Amygdala (tissue), 56 donors: ENCODE measurements around the gene A2M.
A peak's percentile ranks its signal among the peaks of the same experiment; 100 is the strongest.
"Not testable (repeated sequence)": the region's sequence is repeated elsewhere in the genome, so short reads cannot be mapped to it uniquely, and the experiment has no call there.

ENCODE experiments used
- DNase-seq, 56 donors: peaks; one replicate each; lab custom pipeline; 2025; lab: John Stamatoyannopoulos, UW

Gene A2M

DNA sequence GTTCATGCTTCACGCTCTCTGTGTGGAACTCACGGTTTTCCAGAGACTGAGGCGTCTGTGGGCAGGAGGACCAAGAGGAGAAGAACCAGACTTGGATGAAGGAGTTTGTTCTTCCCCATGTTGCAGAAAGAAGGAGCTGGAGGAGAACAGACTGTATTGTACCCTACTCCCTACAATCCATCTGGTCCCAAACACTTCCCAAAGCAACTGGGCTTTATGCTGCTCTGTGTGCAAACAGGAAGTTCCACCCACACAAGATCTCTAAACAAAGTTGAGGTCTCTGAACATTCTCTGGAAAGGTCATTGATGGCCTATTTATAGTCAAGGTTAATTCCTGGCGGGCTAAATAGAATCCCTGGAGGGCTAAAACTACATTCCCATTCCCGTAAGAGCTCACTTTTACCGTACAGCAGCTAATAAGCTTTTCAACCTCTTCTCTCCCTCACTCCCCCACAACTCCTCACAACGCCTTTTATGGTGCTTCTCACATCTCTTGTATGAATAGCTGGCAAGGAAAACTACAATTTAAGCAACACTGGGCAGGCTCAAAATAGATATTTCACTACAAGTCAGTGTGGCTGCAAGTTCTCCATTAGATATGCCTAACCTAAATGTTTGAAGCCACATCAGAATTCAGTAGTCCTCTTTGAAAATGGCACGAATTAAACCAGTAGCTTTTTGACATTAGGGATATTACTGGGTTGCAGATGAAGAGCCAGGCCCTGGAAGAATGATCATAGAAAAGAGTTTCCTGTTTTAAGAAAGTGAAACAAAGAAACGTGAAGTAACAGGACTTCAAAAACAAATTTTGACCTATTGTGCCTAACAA is at the start of gene A2M:
A2M (minus strand) TSS at position 189 of the 829 bp plus-strand sequence; CDS start at position 119, 70 bp downstream.
- DNase-seq = peak in 3 of 56 donors; percentile 13 to 31 (median 25)

DNA sequence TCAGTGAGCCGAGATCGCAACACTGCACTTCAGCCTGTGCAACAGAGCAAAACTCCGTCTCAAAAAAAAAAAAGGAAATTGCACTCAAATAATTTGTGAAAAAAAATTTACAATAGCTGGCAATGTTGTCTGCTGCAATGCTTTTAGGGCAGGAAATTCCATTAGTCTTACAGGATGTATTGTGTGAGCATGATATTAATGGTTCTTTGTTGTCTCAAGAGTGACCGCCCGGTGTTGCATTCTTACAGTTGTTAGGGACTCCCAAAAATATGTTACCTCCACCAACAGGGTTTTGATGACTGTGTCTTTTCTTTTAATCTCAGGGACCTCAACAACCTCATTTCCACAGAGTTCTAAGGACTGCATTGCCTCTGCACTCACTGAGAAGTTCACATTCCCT is 47.7 kb upstream of the A2M start:
- no peak for DNase-seq

DNA sequence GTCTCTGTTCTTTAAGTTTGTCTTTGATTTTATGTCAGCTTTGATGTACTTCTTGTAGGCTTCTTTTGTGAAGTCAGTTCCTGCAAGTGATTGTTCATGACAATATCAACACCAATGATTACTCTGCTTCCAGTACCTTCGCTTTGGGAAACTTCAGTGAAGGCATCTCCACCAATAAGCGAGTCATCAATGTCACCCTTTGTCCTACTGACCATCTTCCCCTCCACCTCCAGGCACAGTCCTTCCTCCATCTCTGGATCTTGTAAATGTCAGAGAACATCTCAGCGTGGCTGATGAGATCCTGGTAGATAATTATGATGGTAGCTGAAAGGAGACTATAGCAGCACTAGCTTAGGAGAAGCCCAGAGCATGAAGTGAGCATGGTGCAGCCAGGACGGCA is 40.4 kb upstream of the A2M start:
- DNase-seq = no peak

DNA sequence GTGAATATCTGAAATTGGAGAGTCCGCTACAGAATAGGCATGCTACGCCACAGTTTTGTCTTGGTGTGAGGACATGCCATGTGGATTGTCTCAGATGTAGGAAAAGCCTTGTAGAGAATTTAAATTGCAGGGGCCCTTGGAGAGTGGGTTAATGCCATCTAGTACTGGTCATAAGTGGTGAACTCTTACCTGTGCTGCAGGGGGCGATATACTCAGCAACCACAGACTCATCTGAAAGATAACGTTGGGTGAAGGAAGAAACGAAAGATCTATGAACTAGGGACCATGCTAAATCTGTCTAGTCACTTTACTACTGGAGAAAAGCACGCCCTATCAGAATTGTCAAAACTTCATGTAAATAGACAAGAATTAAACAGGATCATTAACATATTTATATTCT is 33.7 kb upstream of the A2M start:
- no peak for DNase-seq

GRCh38 chr12:9148926-9149325 is 33.2 kb upstream of the A2M start:
- DNase-seq = no peak

DNA sequence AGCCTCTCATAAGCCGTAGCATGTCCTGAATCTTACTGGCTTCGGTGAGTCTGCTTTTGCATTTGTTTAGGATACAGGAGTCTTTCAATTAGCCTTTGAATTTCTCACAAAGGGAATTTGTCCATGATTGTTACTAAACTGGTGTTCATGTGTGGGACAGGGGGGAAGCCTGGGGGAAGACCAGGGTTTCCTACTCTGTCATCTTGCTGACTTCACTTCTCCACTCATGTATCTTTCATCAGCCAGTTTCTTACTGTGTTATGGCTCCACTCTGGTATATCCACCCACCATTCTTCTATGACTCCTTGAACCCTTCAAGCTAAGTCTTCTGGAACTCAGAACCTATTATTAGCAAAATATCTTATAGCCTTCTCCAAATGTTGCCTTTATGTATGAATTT is 31.7 kb upstream of the A2M start:
- DNase-seq = no peak

DNA sequence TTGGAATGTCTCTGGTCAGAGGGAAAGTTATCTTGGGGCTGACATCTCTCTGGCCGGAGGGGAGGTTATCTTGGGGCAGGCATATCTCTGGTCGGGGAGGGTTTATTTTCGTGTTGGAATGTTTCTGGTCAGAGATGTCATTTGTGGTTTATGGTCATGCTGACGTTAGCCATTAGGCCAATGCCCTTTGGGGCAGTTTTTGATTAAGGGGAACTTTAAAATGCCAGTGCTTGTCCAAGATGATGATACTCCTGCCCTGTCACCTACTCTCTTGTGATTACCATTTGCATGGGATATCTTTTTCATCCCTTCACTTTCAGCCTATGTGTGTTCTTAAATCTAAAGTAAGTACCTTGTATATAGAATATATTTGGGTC is 29.0 kb upstream of the A2M start:
- no peak for DNase-seq

DNA sequence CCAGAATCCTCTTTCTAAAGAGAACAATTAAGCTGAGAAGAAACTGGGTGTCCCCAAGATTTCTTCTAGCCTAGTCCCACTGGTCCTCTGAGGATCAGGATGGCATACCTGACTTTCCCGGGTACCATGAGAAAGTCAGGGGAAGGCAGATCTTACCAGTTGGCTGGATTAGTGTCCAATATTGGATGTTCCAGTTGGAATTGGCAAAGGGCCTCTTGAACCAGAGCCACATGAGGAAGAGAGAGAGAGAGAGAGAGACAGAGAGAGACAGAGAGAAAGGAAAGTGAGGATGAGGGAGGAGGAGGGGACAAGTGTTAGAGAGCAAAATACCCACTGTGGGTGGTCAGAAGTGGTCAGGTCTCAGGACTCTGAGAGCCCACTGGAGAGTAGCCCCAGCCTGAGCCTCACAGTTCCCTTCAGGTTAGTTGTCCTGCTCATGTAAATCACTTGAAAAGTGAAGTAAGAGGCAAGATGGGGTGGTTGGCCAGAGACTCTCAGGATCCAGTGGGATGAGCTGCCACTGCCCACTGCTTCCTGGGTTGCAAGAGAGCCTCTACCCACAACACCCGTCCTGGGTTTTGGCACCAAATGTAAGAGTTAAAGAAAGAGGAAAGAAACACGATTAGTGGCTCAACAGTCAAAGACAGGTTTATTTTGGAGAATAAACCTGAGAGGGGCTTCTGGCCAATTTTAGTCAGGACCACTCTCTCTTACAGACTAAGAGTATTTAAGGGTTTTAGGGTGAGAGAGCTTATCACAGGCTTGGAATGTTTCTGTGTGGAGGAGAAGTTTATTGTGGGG is 28.4 kb upstream of the A2M start:
- DNase-seq = no peak

GRCh38 chr12:9143137-9143536 is 27.4 kb upstream of the A2M start:
- no peak for DNase-seq

GRCh38 chr12:9139588-9140290 is 24.0 kb upstream of the A2M start:
- not testable (repeated sequence) for DNase-seq

DNA sequence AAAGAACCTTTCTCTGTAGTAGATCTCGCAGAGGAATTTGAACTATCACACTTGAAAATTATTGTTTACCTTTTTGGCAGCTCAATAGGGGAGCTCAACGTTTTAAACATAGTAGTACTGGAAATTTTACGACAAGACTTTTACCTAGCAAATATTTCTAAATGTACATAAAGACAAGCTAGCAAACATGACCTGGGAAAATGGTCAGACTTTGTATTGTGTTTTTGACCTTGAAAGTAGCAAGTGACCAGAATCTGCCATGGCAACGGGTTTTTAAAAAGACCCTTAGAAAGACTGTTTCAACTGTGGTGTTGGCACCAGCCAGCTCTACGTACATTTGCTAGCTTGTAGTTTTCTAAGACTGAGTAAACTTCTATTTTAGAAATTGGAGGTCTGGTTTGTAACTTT is 20.2 kb upstream of the A2M start:
- no peak for DNase-seq

DNA sequence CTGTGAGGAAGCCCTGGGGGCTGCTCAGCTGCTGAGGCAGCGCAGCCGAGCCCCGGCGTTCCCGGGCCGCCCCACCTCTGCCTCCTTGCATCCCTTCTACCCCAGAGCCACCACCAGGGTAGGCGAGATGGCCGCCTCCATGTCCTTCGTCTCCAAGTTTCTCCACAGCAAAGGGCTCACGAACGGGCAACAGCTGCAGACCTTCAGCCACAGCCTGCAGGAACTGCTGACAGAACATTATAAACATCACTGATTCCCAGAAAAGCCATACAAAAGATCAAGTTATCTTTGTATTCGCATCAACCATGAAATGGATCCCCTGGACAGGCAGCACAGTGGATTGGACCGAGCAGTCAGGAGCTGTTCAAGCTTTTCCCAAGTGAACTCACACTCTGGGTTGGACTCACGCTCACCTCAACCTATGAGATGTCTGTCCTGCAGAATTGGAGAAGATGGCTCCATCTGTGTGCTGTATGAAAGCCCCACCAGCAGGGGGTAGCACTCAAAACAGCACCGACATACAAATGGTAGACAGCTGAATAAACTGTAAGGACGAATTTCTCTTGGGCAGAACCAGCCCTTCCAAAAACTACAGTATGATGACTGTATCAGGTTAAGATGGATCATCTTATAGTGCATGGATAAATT is 19.4 kb upstream of the A2M start:
- no peak for DNase-seq

- DNase-seq = no peak
Measured at GRCh38 chr12:9133216-9133916, 17.6 kb upstream of the A2M start.

DNA sequence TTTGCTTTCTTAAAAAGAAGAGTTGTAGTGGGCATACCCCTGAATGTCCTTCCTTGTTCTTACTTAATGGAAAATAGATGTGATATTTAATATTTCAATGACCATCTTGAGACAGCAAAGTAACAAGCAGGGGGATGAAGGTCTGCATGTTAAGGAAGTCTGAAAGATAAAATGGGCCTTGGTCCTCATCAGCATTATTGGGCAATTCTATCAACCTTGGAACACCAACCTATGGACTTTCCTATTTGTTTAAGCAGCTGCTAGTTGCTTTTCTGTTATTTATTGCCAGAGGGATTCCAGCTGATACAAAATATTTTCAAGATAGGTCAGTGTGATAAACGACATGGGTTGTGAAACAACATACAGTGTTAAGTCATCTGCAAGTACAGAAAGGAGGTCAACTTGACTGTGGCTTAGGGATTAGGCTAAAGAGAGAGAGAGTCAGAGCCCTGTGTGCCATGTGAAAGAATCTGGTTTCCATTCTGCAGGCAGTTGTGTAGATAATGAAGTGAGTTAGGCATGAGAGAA is 16.4 kb upstream of the A2M start:
- DNase-seq = no peak

DNA sequence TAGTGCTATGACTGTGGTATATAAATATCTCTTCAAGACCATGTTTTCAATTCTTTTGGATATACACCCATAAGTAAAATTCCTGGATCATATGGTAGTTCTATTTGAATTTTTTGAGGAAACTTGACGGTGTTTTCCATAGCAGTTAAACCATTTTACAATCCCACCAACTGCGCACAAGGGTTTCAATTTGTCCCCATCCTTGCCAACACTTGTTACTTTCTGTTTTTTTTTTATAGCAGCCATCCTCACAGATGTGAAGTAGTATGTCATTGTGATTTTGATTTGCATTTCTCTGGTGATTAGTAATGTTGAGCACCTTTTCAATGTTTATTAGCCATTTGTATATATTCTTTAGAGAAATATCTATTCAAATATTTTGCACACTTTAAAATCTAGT is 14.5 kb upstream of the A2M start:
- no peak for DNase-seq

- DNase-seq = no peak
Measured at GRCh38 chr12:9127936-9128663, 12.4 kb upstream of the A2M start.

DNA sequence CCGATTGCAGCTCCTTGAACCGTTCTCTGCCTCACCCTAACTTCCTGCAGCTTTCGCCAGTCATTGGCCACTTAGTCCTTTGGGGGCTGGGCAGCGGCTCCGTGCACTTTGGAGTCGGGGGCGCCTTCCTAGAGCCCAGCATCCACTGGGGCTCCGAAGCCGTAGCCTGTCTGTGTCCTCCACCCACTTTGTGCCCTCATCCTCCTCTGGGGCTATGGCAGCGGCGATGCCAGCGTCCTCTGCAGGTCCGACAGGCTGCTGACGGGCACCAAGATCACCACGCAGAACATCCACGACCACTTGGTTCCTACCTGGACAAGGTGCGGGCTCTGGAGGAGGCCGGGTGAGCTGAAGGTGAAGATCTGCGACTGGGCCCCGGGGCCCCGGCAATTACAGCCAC is 11.8 kb upstream of the A2M start:
- no peak for DNase-seq

- no peak for DNase-seq
Measured at GRCh38 chr12:9124383-9125031, 8.8 kb upstream of the A2M start.
